ENCODE measurements around the gene GRM7.

GRM7 gene

DNA sequence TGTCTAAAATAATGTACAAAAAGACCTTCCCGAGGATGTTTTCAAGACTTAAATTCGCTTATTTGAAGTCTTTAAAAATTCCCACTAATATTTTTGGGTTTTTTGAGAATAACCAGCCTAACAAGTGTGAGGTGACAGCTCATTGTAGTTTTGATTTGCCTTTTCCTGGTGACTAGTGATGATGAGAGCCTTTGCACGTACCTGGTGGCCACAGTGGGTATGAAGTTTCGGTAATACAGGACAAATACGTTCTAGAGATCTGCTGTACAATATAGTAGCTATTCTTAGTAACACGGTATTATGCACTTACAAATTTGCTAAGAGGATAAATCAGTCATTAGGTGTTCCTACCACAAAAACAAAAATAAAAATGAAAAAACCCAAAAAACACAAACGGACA lies 124.9 kb downstream of the GRM7 start:
- no peak for DNase-seq

DNA sequence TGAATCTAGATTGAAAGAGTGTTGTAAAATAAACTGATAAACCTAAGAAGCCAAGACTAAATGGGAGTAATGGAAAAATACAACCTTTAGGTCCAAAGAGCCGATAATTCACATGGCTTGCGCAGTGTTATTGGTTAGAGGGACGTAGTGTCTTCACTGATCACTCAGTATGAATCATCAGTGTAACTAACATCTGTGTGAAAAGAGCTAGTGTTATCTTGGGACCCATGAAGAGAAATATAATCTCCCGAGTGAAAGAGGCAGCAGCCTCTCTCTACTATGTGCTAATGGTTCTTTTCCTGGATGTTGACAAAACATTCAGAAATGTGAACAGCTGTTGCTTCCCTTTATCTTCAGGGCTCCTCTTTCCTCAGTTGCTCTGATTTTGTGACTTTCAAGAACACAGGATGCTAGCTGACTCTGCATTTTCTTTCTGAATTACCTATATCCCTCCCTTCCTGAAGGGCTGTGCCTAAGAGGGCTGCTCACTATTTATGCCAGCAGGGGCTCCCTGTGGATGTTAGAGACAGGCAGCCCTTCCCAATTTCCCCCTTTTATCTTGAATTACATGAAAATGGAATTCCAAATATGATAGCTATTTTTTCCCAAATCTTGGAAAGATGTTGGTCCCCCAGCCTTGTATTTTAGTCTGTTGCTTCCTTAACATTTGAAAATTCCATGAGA lies 128.8 kb downstream of the GRM7 start:
- no peak for DNase-seq

DNA sequence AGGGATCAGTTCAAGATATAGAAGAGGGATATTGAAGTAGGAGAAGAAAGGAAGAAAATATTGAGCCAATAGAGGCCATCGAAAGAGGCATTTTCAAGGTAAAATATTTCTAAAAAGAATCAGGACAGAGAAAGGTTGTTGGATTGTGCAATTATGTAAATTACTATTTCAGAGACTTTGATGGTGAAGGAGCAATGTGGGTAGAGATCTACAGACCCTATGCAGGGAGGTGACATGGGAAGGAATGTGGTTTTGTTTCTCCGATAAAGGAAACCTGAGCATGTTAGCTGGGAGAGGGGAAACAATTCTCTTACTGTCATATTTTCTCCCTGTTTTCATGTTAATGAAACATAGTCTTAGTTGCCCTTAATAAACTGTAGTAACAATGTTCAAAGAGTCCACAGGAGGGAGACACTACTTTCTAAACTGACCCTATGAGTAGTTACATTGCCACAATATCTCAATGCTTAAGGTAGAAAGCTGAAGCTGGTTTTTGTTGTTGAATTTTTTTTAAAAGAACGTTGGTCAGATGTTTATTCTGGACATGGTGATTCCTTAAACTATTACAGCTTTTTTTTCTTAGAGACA lies 133.3 kb downstream of the GRM7 start:
- peak; percentile 49 to 73 for DNase-seq

DNA sequence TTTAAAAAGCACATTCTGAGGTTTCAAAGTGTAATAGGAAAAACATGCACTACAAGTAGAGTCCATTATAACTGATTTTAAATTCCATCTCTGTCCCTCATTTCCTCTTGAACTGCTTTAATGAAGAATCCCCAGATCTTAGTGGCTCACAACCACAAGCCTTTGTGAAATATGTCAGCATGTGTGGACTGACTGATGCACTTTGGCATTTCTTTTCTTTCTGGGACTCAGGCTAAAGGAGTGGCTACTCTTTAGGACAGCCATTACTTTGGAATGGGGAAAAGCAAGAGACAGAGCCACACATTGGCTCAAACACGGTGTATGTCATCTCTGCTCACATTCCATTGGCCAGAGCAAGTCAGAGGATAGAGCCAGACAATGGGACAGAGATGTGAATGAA lies 139.6 kb downstream of the GRM7 start:
- no peak for DNase-seq

DNA sequence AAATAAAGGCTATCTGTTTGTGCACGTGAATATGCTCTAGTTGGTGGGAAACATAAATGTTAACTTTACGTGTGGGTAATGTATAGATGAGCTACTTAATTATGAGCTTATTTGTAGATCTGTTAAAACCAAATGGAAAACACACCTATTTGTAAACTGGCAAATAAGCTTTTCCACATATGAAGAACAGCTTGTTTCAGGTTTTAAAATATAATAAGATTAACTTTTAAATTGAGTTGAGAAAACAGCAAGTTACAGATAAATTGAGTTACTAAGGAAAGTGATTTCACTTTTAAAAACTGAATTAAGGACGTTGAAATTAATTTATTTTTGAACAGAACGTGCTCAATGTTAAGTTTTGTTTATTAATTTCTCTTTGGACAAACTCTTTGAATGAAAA lies 140.5 kb downstream of the GRM7 start:
- DNase-seq, result no peak

DNA sequence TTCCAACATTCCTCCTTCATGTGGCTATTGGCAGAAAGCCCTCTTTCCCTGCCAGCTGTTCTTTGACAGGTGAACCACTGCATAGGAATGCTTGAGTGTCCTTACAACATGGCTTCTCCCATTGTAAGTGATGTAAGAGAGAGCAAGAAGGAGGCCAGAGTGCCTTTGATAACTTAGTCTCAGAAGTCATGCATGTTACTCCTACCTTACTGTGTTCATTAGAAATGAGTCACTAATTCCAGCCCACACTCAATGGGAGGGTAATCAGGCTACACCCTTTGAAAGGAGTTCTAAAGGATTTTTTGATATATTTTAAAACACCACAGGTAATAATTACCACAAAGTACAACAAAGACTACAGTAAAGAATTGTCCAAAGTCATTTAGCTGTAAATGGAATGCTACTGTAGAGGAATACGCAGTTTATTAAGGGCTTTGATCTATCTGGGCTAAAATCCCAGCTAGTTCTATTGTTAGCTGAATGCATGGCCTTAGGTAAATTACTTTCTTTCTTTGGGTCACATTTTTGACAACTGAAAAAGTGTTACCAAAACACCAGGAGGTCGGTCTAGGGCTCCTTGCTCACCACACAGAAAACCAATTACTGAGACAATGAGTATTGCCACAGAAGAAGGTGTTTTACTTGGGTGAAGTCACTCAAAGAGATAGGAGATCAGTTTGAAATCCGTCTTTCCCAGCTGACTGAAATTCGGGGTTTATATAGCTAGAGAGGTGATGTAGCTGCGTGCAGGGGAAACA lies 154.9 kb downstream of the GRM7 start:
- DNase-seq, result no peak

DNA sequence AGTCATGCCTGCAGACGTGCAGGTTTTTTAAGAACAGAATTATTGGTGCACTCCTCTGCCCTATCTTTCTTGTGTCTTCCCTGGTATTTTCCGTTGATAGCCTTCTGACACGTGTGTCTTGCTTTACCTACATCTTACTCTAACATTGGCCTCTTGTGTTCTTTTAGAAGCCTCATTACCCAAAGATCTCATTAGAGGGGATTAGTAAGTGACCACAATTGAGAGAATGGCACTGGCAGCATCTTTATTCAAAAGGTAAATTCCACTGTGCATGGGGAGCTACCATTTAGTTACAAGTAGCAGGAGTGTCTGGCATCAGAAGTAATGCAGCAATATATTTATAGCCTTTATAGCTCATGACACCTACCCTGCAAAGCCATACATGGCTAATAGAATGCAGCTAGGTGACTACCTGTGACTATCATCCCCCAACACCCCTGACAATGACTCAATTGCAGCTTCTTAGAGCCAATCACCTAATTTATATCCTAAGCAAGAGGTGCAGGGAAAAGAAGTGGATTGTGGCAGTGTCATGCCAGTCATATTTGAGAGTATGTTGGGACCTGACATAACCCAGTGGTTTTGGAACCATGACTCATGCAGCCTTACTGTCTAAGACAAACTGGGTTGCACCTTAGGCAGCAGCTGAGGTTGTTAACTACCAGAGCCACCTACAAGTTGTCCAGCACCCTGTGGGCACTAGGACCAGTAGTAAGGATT lies 164.8 kb downstream of the GRM7 start:
- DNase-seq, result no peak

DNA sequence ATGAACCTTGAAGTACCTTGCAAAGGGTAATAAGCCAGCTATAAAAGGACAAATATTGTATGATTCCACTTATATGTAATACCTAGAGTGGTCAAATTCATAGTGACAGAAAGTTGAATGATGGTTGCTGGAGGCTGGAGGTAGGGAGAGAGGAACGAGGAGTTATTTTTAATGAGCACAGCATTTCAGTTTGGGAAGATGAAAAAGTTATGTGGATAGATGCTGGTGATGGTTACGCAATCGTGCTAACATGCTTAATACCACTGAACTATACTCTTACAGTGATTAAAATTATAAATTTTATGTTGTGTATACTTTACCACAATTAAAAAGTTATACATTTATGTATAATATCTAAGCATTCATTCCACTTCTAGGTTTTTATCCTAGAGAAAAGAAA lies 168.6 kb downstream of the GRM7 start:
- no peak for DNase-seq

DNA sequence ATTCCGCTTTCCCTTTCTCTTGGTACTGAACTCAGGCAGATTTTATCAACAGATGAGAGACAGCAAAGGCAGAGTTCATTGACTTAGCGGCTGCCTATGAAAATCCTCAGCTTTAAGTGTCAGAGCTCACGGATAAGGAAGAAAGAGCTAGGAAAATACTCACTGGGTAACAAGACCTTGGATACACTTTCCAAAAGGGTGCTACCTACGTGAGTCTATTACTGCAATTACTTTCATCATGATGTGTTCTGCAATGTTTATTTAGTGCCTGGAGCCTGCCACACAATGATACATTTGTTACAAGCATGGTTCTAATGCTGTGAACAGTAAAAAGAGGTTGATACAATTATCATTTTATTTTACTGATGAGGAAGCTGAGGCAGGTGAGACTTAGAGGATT lies 177.5 kb downstream of the GRM7 start:
- DNase-seq, result no peak

DNA sequence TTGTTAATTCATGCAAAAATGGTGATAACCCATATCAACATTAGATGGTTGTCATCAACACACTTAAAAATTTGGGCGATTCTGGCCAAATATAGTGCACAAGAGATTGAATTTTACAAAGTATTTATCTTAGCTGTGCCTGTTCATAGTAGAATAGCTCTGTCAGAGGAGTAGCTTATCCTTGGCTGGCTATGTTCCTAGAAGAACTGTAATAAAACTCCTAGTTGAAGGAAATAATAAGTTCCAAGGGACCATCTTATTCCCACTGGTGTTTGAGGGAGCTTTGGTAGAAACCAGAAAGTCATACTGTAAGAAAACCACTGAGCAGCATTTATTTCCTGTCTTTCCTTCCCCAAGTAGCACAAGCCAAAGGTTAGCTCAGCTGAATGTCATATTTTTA lies 201.8 kb downstream of the GRM7 start:
- DNase-seq, result peak; percentile 24 to 26

DNA sequence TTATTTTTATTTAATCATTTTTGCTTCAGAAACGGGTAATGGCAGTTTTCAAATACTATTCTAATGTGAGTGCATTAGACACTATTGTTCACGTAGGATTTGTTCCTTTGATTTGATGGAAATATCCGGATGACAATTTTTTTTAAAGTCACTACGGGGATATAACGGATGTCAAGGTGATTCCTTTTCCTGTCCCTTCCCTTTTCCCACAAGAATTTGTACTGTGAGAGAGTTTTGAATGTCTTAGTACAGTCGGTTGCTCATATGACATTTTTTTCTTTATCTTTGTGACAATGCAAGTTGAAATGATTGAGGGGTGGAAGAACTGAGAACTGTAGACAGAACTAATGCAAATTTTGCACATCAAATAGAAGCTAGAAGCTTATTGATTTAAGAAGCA lies 209.5 kb downstream of the GRM7 start:
- no peak for DNase-seq

DNA sequence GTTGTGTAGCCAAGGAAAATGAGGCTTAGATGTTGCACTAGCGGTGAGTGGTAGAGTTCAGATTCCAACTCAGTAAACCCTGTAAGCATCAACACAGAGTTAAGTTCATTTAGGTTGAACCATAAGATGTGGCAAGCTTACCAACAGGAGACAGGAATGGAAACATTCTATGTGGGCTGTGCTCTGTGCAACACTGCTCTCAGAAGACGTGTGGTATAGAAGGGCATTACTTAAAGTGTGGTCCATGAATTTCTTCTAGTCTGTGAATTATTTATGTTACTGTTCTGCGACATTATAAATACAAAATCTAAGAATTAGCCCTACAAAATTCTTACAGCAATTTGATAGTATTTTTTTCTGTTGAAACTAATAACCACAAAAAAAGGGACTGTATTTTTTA lies 213.3 kb downstream of the GRM7 start:
- peak; percentile 8 to 10 for DNase-seq

DNA sequence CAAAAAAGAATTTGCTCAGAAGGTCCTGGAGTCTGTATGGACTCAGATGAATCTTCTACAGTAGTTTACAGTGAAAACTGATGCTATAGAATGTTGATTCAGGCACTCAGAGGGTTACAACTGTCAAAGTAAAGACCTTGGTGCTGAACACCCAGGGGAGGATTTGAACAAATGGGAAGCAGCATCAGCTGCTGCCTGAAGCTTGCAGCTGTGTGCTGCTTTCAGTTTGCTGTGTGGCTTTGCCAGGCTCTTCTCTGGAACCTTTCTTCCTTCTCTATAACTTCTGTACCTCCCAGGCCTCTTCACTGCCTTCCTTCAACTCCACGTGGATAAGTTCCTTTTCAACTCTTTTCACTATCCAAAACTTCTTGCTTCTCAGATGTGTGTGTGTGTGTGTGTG lies 214.2 kb downstream of the GRM7 start:
- DNase-seq, result peak; percentile 2 to 36

DNA sequence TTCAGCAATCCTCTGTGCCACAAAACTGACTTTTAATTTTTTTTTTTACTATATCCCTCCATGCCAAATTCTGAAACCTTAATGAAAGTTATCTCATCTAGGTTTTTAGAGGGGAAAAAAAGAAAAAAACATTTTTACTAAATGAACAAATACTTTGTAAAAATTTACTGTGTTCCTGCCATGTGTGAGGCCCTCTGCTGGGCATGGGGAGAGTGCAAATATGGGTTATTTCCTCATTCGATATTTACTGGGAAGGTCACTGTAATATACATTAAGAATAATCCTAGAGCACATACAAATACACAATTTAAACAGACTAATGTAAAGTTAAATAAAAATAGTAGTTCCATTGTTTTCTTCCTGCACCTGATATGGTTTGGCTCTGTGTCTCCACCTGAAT lies 215.0 kb downstream of the GRM7 start:
- peak; percentile 3 to 37 for DNase-seq

DNA sequence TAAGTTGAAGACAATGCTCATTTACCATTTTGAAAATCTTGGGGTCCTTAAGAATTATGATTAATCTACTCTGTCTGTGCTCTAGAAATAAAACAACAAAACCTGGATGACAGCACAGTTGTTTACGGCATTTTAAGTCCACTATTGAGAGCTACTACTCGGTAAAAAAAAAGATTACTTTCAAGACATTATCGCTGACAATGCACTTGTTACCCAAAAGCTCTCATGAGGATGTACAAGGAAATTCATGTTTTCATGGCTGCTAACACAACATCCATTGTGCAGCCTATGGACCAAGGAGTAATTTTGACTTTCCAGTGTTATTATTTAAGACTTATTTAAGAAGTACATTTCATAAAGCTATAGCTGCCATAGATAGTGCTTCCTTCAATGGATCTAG lies 221.3 kb downstream of the GRM7 start:
- DNase-seq, result no peak

DNA sequence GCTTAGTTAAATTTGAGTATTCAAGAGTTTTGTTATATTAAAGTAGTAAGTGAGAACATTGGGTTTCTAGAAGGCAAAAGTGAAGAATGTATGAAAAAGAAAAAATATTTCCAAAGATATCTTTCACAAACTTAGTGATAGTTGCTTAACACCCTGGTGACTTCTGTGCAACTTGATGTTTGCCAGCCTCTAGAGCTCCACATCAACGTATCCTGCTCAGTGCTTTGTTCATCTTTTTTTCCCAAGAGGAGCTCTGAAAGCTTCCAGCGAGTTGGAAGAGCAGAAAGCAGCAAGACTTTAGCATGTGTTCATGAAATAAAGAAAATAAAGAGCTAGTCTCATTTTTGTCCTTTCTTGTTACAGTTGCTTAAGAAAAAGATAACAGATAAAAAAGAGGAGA lies 225.5 kb downstream of the GRM7 start:
- DNase-seq, result no peak

DNA sequence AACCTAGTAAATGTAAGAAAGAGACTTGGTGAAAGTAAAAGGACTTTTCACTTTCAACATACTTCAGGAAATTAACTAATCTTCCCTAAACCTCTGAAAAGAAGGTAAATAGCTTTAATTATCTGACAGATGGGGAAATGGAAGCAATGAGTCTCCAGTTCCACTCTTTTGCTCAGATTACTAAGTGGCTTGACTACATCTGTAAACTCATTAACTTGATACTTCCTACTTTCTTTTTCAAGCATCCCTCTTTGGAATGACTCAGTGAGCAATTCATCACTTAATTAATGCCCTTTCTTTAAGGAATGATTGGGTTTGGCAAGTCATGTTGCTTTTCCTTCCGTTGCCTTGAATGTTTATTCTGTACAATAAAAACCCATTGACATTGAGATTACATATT lies 234.2 kb downstream of the GRM7 start:
- no peak for DNase-seq

DNA sequence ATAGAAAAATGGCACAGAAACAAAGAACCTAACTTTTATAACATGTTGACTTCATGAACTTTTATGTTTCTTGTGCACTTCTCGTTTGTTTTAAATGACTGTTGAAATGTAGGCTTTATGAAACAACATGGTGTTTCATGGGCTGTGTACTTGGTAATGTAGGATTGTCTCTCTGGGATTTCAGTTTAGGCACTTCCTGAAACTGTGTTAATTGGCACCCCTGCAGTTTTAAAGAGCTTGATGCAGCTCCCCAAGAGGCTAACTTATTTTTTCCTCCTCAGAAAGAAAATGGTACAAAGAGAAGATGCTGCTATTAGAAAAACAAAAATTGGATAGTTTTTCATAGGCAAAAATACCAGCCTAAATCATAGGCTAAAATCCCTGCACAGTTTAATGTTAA lies 239.2 kb downstream of the GRM7 start:
- no peak for DNase-seq

DNA sequence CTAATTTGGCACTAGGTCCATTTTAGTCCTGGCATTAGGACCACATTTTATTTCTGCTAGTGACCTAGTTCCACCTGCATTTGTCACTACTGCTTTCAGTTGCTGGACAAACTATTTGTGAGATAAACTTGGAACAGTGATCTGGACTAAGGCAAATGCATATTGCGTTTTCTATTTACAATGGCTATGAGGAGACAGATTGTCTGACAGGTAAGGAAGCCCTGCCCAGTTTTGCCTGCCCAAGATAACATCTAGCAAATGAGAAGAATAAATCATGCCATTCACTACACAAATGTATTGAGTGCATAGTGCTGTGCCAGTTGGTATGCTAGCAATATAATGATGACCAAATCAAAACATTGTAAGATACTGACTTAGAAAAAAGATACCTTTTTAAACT lies 245.7 kb downstream of the GRM7 start:
- no peak for DNase-seq

DNA sequence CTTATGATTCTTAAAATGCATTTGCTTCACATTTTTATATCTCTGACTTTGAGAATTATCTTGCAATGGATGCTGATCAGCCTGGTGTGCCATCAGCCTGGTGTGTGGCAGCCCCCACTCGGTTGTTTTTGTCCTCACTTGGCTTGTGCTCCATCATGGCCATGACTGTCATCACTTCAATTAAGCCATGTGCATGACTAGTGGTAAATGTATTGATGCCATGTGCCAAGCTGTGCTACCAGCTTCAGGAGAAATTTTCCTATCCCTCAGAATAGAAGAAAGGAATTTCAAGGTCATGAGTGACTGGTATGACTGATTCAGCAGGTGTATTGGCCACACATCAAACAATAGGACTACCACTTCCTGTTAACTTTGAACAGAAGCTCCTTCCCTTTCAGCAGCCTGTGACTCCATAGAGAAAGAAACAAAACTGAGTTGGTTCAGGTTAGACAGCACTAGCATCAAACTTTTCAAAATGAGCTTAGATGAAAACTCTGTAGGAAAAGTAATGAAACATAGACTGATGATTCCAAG lies 251.7 kb downstream of the GRM7 start:
- DNase-seq, result no peak

DNA sequence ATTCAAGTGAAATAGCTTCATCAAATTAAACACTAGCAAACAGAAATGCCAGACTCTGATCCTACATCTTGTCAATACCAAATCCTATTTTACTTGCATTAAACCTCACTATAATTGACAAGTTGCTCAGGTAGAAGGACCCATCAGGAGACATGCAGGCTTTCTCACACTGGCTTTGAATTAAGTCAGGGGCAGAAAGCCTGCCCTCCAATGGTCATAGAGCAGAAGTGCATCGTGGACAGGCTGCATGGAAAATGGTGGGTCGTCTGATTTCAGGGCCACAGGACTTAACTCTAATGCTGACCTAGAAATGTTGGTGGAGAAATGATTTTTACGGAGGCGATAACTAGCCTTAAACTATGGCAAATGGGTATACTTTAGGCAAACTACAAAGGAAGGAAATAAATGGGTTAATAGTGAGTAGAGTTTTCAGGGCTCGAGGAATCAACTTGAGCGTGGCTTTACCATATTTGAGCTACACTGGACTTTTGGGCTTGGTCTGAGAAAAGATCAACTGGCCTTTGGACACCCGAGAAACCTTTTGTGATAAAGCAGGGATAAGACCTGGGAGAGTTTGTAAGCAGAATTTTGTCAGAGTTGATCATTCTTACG lies 283.9 kb downstream of the GRM7 start:
- DNase-seq, result peak; percentile 41 to 45

DNA sequence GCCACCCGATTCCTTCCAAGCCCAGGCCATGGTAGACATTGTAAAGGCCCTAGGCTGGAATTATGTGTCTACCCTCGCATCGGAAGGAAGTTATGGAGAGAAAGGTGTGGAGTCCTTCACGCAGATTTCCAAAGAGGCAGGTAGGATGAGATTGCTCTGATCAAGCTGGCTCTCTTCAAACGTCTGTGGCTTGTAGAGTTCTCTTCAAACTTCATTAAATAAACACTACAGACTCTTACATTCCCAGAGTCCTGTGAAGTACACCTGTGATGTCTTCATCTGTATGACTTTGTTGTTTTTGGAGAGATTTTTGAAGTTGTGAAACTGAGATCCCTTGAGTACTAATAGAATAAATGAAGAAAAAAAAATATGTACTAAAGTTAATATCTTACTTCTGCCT lies 285.6 kb downstream of the GRM7 start:
- no peak for DNase-seq

DNA sequence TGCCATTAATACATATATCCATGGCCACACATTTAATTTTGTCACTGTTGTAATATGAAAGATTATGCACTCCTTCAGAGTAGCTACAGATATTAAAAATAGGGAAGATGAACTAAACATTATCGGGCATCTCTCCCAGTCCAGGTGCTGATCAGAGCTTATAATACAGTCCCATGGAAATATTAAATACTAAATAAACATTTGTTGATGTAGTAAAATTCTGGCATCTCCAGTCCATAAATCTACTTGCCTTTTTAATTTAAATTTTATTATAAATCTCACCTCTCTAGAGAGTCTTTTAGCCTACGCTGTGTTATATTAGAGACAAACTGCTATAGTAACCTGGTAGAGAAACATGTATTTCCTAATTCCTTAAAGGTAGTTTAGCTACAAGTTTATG lies 297.6 kb downstream of the GRM7 start:
- DNase-seq, result no peak

Data from Kasumi-1 (cell line).